NB4 (cell line): ENCODE results near the gene SLC35B2.

Experiments used
- DNase-seq: peaks from one replicate; pipeline ENCODE4 v3.0.0; 2010; ENCODE audit warnings: low read depth
- H3K4me3 ChIP-seq: one replicate; pipeline ENCODE4 v1.5.1; 2011; ENCODE audit warnings: mild to moderate bottlenecking, low read depth, low read length, moderate library complexity
- CTCF ChIP-seq: IDR thresholded peaks from one replicate; pipeline ENCODE4 v1.5.1; 2012; ENCODE audit warnings: low read depth, low read length
- MYC ChIP-seq: IDR thresholded peaks from 2 replicates; pipeline ENCODE4 v1.6.1; 2011; ENCODE audit warnings: low read depth, low read length
- POLR2A ChIP-seq: IDR thresholded peaks from 2 replicates; pipeline ENCODE4 v1.6.1; 2011; ENCODE audit warnings: mild to moderate bottlenecking; ENCODE audit not compliant: insufficient read length; ENCODE audit errors: extremely low read depth
- TF ChIP-seq, protein P1 (sequence below): IDR thresholded peaks from 2 replicates; pipeline ENCODE4 v1.6.1; 2011; ENCODE audit warnings: low read depth, low read length

Gene SLC35B2

DNA sequence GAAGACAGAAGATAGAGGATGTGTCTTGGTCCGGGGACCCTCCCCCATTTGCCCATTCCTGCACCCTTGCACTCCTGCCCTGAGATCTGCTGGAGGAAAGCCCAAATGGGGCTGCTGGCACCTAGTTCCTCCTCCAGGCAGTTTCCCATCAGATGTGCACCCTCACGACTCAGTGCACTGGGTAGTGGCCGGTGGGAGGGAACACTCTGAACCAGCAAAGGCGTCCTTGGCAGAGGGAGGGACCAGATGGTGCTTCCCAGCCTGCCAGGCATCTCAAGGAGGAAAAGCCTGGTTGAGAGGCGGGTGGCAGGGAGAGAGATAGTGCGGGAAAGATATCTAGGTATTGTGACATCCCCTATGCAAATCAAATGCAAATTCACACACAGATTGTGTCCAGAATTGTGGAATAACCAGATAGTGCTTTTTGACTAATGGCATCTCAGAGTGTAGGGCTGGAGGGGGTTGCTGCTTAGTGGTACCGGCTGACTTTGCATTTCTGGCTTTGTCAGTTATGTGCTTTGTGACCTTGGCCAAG is 32.5 kb upstream of the SLC35B2 start:
- H3K4me3 ChIP-seq: no peak overlapping the region
- TF ChIP-seq CTCF: no peak
- no peak for TF ChIP-seq MYC
- TF ChIP-seq POLR2A: no peak
- TF ChIP-seq, protein P1, sequence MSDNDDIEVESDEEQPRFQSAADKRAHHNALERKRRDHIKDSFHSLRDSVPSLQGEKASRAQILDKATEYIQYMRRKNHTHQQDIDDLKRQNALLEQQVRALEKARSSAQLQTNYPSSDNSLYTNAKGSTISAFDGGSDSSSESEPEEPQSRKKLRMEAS: no peak
- DNase-seq: no peak

GRCh38 chr6:44286747-44287146 is 29.4 kb upstream of the SLC35B2 start:
- TF ChIP-seq CTCF (peak; percentile 1), POLR2A (no peak)
- no peak for DNase-seq
- H3K4me3 ChIP-seq: no peak overlapping the region

DNA sequence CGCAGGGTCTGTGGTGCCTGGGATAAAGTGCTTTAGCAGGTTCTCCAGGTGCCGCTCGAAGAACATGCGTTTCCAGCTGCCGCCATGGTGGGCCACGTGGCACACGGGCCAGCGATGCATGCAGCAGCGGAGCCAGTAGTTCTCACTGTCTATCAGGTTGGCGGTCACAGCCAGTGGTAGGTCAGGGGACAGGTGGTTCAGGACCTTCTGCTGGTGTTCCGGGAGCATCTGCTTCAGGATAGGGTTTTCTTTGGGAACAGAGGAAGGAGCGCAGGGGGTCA is 28.9 kb upstream of the SLC35B2 start:
- DNase-seq: no peak

DNA sequence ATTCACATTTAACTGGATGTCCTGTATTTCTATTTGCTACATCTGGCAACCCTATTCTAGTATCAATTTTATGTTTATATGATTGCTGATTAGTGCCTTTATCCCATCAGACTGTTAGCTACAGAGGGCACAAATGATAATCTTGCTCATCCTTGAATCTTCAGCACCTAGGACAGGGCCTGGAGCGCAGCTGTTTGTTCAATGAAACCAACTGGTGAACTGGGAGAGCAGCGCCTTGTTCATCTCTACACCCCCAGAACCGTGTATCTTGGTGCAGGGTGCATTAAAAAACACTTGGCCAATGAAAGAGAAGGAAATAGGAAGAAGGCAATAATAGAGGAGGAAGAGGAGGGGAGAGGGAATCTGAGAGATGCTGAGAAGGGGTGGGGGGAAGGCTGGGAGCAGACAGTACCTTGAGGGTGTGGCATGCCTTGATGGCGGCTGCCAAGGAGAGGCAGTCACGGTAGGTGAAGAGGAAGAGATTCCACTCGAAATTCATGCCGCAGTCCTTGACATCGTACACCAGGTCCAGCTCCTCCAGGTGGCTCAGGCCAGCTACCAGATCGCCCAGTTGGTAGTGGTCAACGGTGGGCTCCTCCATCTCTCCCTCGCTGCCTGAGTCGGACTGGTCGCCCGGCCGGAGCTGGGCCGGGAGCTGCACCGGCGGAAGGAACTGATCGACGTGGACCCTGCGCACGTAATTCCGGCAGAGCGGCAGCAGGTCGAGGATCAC is 28.4 kb upstream of the SLC35B2 start:
- H3K4me3 ChIP-seq: no peak overlapping the region
- peak; percentile 50 for DNase-seq
- TF ChIP-seq MYC: no peak
- TF ChIP-seq POLR2A: no peak
- TF ChIP-seq, protein P1: no peak
- TF ChIP-seq CTCF: no peak

More for the DNA sequence above, 28.9 kb upstream of the SLC35B2 start:
- TF ChIP-seq MYC: no peak
- no peak for TF ChIP-seq CTCF
- TF ChIP-seq, protein P1: no peak
- no peak for TF ChIP-seq POLR2A
- H3K4me3 ChIP-seq: no peak overlapping the region

DNA sequence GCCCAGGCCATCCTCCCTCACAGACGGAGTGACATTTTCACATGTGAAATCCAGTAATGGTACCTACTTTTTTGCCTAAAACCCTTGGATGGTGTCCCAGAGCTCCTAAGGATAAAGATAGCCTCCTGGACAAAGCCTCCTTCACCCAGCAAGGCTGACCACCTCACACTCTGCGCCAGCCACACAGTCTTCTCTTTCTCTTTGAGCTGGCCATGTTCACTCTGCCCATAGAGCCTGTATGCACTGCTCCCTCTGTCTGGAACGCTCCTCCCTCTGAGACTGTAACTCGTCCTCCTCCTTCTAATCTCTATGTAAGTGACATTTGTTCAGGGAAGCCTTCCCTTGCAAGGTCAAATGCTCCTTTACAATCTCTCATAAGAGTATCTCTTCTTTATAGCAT is 27.5 kb upstream of the SLC35B2 start:
- no peak overlapping the region for H3K4me3 ChIP-seq
- TF ChIP-seq POLR2A (no peak), MYC (no peak), CTCF (no peak)
- TF ChIP-seq, protein P1: no peak
- DNase-seq: no peak
